Panc1 (cell line): ENCODE data around the gene ARID2. TPM values are rescaled to one million over a fixed set of nuclear protein-coding genes. Genes with fewer than 3 reads are reported as not detected.

Source experiments
- ATAC-seq: fragments of 200-7000 bp; cut with Tn5 transposase; 2 replicates; pipeline ENCODE4 v1.9.1; 2020; ENCODE audit warnings: mild to moderate bottlenecking, moderate library complexity
- BruUV-seq: library from RNA; stranded (reverse); fragments of 400-500 nt; replicated peaks from 2 replicates; lab custom pipeline; 2021; lab: Mats Ljungman, UMichigan
- CTCF ChIA-PET: fragments of 300-600 bp; sonication (Branson Sonifier 250); formaldehyde crosslinking; loops from one replicate; lab custom pipeline; 2022; ENCODE audit warnings: antibody characterized with exemption; lab: Charles Lee
- POLR2A ChIA-PET: fragments of 300-600 bp; sonication (Branson Sonifier 250); formaldehyde crosslinking; loops from one replicate; lab custom pipeline; 2022; ENCODE audit warnings: antibody characterized with exemption; lab: Charles Lee
- DNase-seq: peaks from one replicate; pipeline ENCODE4 v3.0.0-alpha.2; 2010; ENCODE audit warnings: low read depth, low spot score
- H3K27ac ChIP-seq: 2 replicates; pipeline ENCODE4 v1.5.1; 2011; ENCODE audit warnings: mild to moderate bottlenecking, low read length, inconsistent platforms
- H3K27me3 ChIP-seq: fragments of 200-500 bp; sonication (Bioruptor generic); 2 replicates; pipeline ENCODE4 v1.6.0; 2014; ENCODE audit warnings: low read length, inconsistent platforms; ENCODE audit not compliant: control insufficient read depth, insufficient read depth
- H3K36me3 ChIP-seq: fragments of 200-500 bp; sonication (Bioruptor generic); 2 replicates; pipeline ENCODE4 v1.5.1; 2014; ENCODE audit warnings: inconsistent platforms, mild to moderate bottlenecking, low read length, moderate library complexity; ENCODE audit not compliant: control insufficient read depth, insufficient read depth
- H3K4me1 ChIP-seq: 2 replicates; pipeline ENCODE4 v1.5.1; 2011; ENCODE audit warnings: inconsistent platforms, mild to moderate bottlenecking, low read length, moderate library complexity; ENCODE audit not compliant: control insufficient read depth, insufficient read depth
- H3K4me3 ChIP-seq, 2 experiments: 2 replicates each; pipeline ENCODE4 v1.5.1; 2011 to 2012; ENCODE audit warnings: low read depth in 2 of 2, low read length in 2 of 2, mild to moderate bottlenecking in 2 of 2, inconsistent platforms in 1 of 2, moderate library complexity in 1 of 2
- H3K9me3 ChIP-seq: fragments of 200-500 bp; sonication (Bioruptor generic); 2 replicates; pipeline ENCODE4 v1.5.1; 2014; ENCODE audit warnings: low read depth, mild to moderate bottlenecking, inconsistent platforms, low read length, moderate library complexity; ENCODE audit not compliant: control insufficient read depth, insufficient read depth
- CTCF ChIP-seq: fragments of 450-650 bp; IDR thresholded peaks from 2 replicates; pipeline ENCODE4 v1.5.1; 2017; ENCODE audit warnings: mild to moderate bottlenecking
- POLR2AphosphoS5 ChIP-seq: IDR thresholded peaks from 2 replicates; pipeline ENCODE4 v1.6.1; 2012; ENCODE audit warnings: mild to moderate bottlenecking, low read depth, low read length, moderate library complexity
- REST ChIP-seq, 2 experiments: IDR thresholded peaks; 2 replicates each; pipeline ENCODE4 v1.6.1; 2011 to 2012; ENCODE audit warnings: low read depth in 2 of 2, control low read depth in 1 of 2, low read length in 1 of 2, mild to moderate bottlenecking in 1 of 2, moderate library complexity in 1 of 2; ENCODE audit not compliant: insufficient read depth in 1 of 2
- SIN3A ChIP-seq: IDR thresholded peaks from 2 replicates; pipeline ENCODE4 v1.6.1; 2012; ENCODE audit warnings: low read depth, mild to moderate bottlenecking, low read length, moderate library complexity, borderline replicate concordance; ENCODE audit not compliant: insufficient read depth
- TCF7L2 ChIP-seq: IDR thresholded peaks from 2 replicates; pipeline ENCODE4 v1.6.1; 2011; ENCODE audit warnings: mild to moderate bottlenecking, low read depth, low read length, inconsistent platforms
- in situ Hi-C: cut with HindIII; loops from 2 replicates; pipeline ENCODE4 v1.10.0; 2016; ENCODE audit warnings: low sequenced_read_pairs, low pct_unique_long_range_greater_than_20kb
- intact Hi-C: fragments of 100-400 bp; cut with micrococcal nuclease; formaldehyde crosslinking; loops from one replicate; pipeline ENCODE4 v1.10.0; 2022; ENCODE audit not compliant: unreplicated experiment
- total RNA-seq: library from RNA; stranded (reverse); gene quantifications from one replicate; pipeline ENCODE4 v1.2.1, GENCODE V29; 2021; ENCODE audit not compliant: unreplicated experiment

Gene ARID2
- total RNA-seq, 1 experiment from 2014 or later: 39.5 TPM

DNA sequence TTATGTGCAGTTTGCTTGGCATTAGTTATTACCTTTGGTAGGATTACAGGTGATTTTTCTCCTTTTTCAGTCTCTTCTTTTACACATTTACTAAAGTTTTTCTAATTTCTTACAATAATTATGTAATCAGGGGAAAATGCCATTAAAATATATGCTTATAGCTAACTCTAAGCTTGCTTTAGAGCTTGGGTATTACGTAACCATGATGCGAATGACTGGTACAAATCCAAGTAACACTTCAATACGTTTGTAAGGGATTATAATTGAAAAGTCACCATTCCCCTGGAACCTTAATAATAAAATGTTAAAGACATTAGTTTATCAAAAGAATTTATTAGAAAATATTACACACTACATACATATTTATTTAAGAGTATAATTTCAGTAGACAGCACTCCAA lies 189.3 kb downstream of the ARID2 start:
- DNase-seq: no peak
- Histone ChIP-seq H3K27ac (no peak overlapping the region), H3K36me3 (peaks cover 17% of the 10 kb centered on the region), H3K4me3 (no peak overlapping the region), H3K4me1 (no peaks in the 10 kb centered on the region), H3K9me3 (no peaks in the 10 kb centered on the region), H3K27me3 (no peaks in the 10 kb centered on the region)
- ATAC-seq: no peak
- ChIA-PET CTCF (no interaction called here), POLR2A (no interaction called here)
- intact Hi-C loops (no loop called here), in situ Hi-C loops (no loop called here)
- no TSS peak for BruUV-seq
- TF ChIP-seq CTCF (no peak), SIN3A (no peak), TCF7L2 (no peak), POLR2AphosphoS5 (no peak), REST (IDR thresholded peaks at IDR 0.05; ENCODE audit: insufficient read depth in 1 of 2, low read depth in 2 of 2, low read length in 1 of 2) (no peak)

GRCh38 chr12:45928309-45928708 lies 198.8 kb downstream of the ARID2 start:
- DNase-seq: no peak
- Histone ChIP-seq H3K4me1 (no peaks in the 10 kb centered on the region), H3K27ac (no peak overlapping the region), H3K4me3 (no peak overlapping the region), H3K27me3 (no peaks in the 10 kb centered on the region), H3K36me3 (peaks cover 66% of the 10 kb centered on the region), H3K9me3 (no peaks in the 10 kb centered on the region)
- ATAC-seq: no peak
- ChIA-PET CTCF (no interaction called here), POLR2A (no interaction called here)
- in situ Hi-C loops (no loop called here), intact Hi-C loops (no loop called here)
- TF ChIP-seq CTCF: no peak
- TF ChIP-seq TCF7L2: no peak
- no peak for TF ChIP-seq SIN3A
- TF ChIP-seq REST (IDR thresholded peaks at IDR 0.05; ENCODE audit: insufficient read depth in 1 of 2, low read depth in 2 of 2, low read length in 1 of 2): no peak
- no peak for TF ChIP-seq POLR2AphosphoS5
- BruUV-seq: no TSS peak
